Measurements from ENCODE around the gene CDYL. TPM values are rescaled to one million over a fixed set of nuclear protein-coding genes. Genes with fewer than 3 reads are reported as not detected.

Gene CDYL
- total RNA-seq, 4 donors from 2014 or later = 42.2 to 70.6 (median 49.0) TPM

DNA sequence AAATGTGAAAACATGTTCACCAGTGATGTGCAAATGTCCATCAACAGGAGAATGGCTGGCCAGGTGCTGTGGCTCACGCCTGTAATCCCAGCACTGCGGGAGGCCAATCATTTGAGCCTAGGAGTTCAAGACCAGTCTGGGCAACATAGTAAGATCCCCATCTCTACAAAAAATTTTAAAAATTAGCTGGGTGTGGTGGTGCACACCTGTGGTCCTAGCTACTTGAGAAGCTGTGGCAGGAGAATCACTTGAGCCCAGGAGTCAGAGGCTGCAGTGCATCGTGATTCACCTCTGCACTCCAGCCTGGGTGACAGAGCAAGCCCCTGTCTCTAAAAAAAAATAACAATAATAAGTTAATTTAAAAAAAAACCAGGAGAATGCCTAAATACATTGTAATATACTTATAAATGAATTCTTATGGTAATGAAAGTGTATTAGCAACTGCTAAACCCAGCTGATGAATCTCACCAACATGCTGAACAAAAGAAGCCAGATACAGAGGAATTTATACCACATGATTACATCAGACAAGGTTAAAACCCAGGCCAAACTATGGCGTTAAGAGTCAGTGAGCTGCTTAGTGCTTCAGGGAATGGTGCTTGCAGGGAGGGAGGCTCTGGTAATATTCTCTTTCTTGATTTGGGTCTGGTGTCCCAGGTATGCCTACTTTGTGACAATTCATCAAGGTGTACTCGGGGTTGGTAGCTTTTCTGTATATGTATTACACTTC lies 191.3 kb downstream of the CDYL start:
- DNase-seq (ENCODE audit: low spot score in 2 of 2) = no peak
- WGBS = 92% methylated on average over 5 of the region's 5 CpGs

DNA sequence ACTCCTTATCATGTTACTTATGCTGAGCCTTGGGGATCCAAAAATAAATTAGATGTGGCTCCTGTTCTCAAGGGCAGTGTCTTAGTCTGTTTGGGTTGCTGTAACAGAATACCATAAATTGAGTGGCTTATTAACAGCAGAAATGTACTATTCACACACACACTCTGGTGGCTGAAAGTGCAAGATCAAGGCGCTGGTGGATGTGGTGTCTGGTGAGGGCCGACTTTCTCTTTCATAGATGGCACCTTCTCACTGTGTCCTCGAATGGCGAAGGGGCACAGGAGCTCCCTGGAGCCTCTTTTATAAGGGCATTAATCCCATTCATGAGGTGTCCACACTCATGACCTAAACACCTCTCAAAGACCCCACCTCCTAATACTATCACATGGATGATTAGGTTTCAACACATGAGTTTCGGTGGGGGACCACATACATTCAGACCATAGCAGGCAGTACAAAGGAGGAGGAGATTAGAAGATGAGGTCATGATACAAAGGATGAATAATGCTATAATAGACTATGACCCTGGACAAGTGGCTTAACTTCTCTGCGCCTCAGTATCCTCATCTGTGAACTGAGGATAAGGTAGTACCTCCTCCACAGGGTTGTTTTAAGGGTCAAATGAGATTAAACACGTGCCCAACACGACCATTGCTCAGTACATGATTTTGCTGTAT lies 193.5 kb downstream of the CDYL start:
- no peak for DNase-seq (ENCODE audit: low spot score in 2 of 2)

More for the DNA sequence above, 191.3 kb downstream of the CDYL start:
- Histone ChIP-seq H3K4me1 (no peaks in the 10 kb centered on the region), H3K27me3 (no peaks in the 10 kb centered on the region), H3K4me3 (no peak overlapping the region), H3K27ac (no peak overlapping the region), H3K36me3 (no peaks in the 10 kb centered on the region), H3K9me3 (no peaks in the 10 kb centered on the region)
- TF ChIP-seq, protein P1, sequence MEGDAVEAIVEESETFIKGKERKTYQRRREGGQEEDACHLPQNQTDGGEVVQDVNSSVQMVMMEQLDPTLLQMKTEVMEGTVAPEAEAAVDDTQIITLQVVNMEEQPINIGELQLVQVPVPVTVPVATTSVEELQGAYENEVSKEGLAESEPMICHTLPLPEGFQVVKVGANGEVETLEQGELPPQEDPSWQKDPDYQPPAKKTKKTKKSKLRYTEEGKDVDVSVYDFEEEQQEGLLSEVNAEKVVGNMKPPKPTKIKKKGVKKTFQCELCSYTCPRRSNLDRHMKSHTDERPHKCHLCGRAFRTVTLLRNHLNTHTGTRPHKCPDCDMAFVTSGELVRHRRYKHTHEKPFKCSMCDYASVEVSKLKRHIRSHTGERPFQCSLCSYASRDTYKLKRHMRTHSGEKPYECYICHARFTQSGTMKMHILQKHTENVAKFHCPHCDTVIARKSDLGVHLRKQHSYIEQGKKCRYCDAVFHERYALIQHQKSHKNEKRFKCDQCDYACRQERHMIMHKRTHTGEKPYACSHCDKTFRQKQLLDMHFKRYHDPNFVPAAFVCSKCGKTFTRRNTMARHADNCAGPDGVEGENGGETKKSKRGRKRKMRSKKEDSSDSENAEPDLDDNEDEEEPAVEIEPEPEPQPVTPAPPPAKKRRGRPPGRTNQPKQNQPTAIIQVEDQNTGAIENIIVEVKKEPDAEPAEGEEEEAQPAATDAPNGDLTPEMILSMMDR (IDR thresholded peaks at IDR 0.05) = no peak
- TF ChIP-seq POLR2A (IDR thresholded peaks at IDR 0.05) (no peak), EP300 (IDR thresholded peaks at IDR 0.05) (no peak), POLR2AphosphoS5 (IDR thresholded peaks at IDR 0.05) (no peak)

DNA sequence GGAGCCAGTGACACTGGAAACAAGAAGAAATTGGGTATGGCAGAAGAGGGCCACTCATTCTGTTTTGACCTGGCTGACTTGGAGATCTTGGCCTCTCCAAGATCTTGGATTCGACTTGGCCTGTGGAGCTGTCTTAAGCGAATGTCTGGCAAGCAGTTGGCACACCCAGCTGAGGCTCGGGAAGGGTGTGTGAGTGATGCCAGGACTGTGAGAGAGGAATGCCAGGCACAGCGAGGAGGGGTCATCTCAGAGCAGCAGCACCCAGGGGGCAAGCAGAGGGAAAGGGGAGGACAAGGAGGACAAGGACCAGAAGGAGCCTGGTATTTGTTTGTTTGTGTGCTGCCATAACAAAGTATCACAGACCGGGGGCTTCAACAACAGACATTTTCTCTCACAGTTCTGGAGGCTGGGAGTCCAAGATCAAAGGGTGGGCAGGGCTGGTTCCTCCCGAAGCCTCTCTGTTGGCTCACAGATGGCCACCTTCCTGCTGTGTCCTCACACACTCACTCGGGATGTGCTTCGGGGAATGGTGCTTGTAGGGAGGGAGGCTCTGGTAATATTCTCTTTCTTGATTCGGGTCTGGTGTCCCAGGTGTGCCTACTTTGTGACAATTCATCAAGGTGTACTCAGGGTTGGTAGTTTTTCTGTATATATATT lies 194.7 kb downstream of the CDYL start:
- DNase-seq (ENCODE audit: low spot score in 2 of 2) = no peak
- Histone ChIP-seq H3K9me3 (no peaks in the 10 kb centered on the region), H3K36me3 (no peaks in the 10 kb centered on the region), H3K4me3 (no peak overlapping the region), H3K4me1 (peaks cover 5% of the 10 kb centered on the region), H3K27me3 (no peaks in the 10 kb centered on the region), H3K27ac (no peak overlapping the region)
- TF ChIP-seq EP300 (IDR thresholded peaks at IDR 0.05) = no peak
- TF ChIP-seq, protein P1 (IDR thresholded peaks at IDR 0.05) = no peak
- TF ChIP-seq POLR2A (IDR thresholded peaks at IDR 0.05) = no peak
- no peak for TF ChIP-seq POLR2AphosphoS5 (IDR thresholded peaks at IDR 0.05)
- WGBS = 44% methylated on average over 7 of the region's 9 CpGs

More for the DNA sequence above, 193.5 kb downstream of the CDYL start:
- TF ChIP-seq POLR2A (IDR thresholded peaks at IDR 0.05) (no peak), POLR2AphosphoS5 (IDR thresholded peaks at IDR 0.05) (no peak), EP300 (IDR thresholded peaks at IDR 0.05) (no peak)
- TF ChIP-seq, protein P1 (IDR thresholded peaks at IDR 0.05) = no peak
- Histone ChIP-seq H3K9me3 (no peaks in the 10 kb centered on the region), H3K27me3 (no peaks in the 10 kb centered on the region), H3K27ac (no peak overlapping the region), H3K36me3 (no peaks in the 10 kb centered on the region), H3K4me3 (no peak overlapping the region), H3K4me1 (peaks cover 5% of the 10 kb centered on the region)
- 94% methylated on average over 8 of the region's 8 CpGs for WGBS

DNA sequence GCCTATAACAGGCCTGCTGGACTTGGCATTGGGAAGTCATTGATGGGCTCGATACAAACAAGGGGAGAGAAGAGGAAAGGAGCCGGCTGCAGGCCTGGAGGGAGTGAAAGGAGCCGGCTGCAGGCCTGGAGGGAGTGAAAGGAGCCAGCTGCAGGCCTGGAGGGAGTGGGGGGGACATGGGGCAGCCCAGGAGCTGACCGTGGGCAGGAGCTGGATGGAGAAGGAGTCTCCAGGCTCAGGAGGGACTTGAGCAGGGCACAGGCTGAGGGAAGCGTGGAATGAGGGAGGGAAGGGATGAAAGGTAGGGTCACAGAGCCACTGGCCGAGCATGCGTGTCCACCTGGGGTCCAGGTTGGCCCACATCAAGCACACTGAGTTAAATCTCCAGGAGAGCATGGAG lies 195.6 kb downstream of the CDYL start:
- Histone ChIP-seq H3K9me3 (no peaks in the 10 kb centered on the region), H3K27me3 (no peaks in the 10 kb centered on the region), H3K4me1 (peaks cover 5% of the 10 kb centered on the region), H3K4me3 (no peak overlapping the region), H3K27ac (no peak overlapping the region), H3K36me3 (no peaks in the 10 kb centered on the region)
- DNase-seq (ENCODE audit: low spot score in 2 of 2) = no peak
- TF ChIP-seq, protein P1 (IDR thresholded peaks at IDR 0.05) = no peak
- no peak for TF ChIP-seq EP300 (IDR thresholded peaks at IDR 0.05)
- no peak for TF ChIP-seq POLR2AphosphoS5 (IDR thresholded peaks at IDR 0.05)
- TF ChIP-seq POLR2A (IDR thresholded peaks at IDR 0.05) = no peak
- WGBS = 94% methylated on average over 7 of the region's 7 CpGs

DNA sequence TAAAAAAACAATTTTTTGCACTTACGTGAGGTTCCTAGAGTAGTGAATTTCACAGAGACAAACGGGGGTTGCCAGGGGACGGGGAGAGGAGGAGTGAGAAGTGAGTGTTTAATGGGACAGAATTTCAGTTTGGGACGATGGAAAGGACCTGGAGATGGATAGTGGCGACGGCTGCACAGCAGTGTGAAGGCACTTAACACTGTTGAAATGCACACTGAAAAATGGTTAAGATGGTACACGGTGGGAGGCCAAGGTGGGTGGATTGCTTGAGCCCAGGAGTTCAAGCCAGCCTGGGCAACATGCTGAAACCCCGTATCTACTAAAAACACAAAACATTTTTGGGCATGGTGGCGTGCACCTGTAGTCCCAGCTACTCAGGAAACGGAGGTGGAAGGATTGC lies 196.2 kb downstream of the CDYL start:
- no peak overlapping the region for H3K4me3 ChIP-seq
- no peaks in the 10 kb centered on the region for H3K36me3 ChIP-seq
- TF ChIP-seq, protein P1 (IDR thresholded peaks at IDR 0.05) = no peak
- TF ChIP-seq POLR2A (IDR thresholded peaks at IDR 0.05) = no peak
- TF ChIP-seq POLR2AphosphoS5 (IDR thresholded peaks at IDR 0.05) = no peak
- TF ChIP-seq EP300 (IDR thresholded peaks at IDR 0.05) = no peak
- no peaks in the 10 kb centered on the region for H3K27me3 ChIP-seq
- H3K27ac ChIP-seq = no peak overlapping the region
- peaks cover 5% of the 10 kb centered on the region for H3K4me1 ChIP-seq
- DNase-seq (ENCODE audit: low spot score in 2 of 2) = no peak
- 82% methylated on average over 10 of the region's 10 CpGs for WGBS
- H3K9me3 ChIP-seq = no peaks in the 10 kb centered on the region

Measured in suprapubic skin (tissue), 4 donors.